Measurements from ENCODE around the gene MACROD2. TPM values are rescaled to one million over a fixed set of nuclear protein-coding genes. Genes with fewer than 3 reads are reported as not detected.
"Not testable (repeated sequence)": the region's sequence is repeated elsewhere in the genome, so short reads cannot be mapped to it uniquely, and the experiment has no call there.

The MACROD2 gene
- total RNA-seq, 1 experiment from 2014 or later, result 1.5 TPM

- no peaks in the 10 kb centered on the region for H3K27me3 ChIP-seq (ENCODE audit: control insufficient read depth, insufficient read depth, low read length)
- H3K4me3 ChIP-seq (ENCODE audit: insufficient read depth, low read depth, low read length), result no peak overlapping the region
- DNase-seq, result no peak
Measured at GRCh38 chr20:14918976-14919375, 923.7 kb downstream of the MACROD2 start.

GRCh38 chr20:14919501-14920081, 924.3 kb downstream of the MACROD2 start:
- H3K36me3 ChIP-seq (replicated peaks; ENCODE audit: control insufficient read depth, insufficient read depth, low read length), result no peaks in the 10 kb centered on the region
- peak; percentile 78 for DNase-seq
- H3K27me3 ChIP-seq (ENCODE audit: control insufficient read depth, insufficient read depth, low read length), result no peaks in the 10 kb centered on the region
- H3K4me3 ChIP-seq (ENCODE audit: insufficient read depth, low read depth, low read length), result no peak overlapping the region

More at GRCh38 chr20:14918976-14919375, 923.7 kb downstream of the MACROD2 start:
- H3K36me3 ChIP-seq (replicated peaks; ENCODE audit: control insufficient read depth, insufficient read depth, low read length), result no peaks in the 10 kb centered on the region

DNA sequence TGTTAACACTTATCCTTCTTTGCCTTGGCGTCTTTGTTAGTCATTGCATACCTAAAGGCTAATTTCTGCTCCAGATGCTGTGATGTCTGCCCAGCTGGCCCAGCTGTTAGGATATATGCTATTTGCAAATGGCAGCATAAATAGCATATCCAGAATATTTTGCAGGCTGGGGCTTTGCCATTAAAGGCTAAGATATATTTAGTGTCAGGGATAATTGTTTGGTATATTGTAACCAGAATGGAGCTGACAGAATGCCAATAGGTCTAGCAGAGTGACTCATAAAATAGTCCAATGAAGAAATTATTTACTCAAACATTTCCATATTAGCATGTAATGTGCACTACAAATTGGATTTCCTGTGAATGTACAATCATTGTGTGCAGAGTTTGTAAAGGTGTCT, 926.2 kb downstream of the MACROD2 start:
- Histone ChIP-seq H3K27me3 (ENCODE audit: control insufficient read depth, insufficient read depth, low read length) (no peaks in the 10 kb centered on the region), H3K36me3 (replicated peaks; ENCODE audit: control insufficient read depth, insufficient read depth, low read length) (no peaks in the 10 kb centered on the region), H3K4me3 (ENCODE audit: insufficient read depth, low read depth, low read length) (no peak overlapping the region)
- no peak for DNase-seq

DNA sequence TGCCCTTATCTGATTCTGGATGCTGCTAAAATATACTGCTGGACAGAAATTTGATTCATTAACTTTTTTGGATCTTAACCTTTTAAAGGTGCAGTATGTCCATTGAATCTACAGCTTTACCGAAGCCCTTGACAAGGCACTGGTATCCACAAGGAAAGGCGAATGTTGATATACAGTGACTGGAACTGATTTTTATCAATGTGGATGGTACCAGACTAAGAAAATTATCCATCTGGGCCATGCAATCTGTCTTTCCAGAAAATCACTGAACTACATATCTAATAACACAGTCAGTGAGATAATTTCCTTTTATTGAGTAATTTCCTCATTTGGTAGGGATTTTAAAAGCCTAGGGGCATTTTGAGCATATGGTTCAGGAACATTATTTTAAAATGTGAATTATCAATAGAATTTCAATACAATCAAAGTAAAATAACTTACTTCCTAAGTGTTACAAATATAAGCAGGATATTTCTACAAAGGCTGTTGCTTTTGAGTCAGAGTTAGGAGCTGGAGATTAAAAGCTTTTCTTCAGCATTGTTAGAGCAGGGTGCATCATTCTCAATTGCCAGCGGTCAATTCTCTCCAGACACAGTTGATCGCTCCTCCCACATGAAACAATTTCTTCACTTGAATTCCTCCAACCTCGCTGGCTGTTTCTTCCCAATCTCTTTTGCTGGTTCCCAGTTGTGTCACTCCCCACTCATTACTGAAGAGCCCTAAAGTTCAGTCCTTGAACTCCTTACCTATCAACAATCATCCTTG, 927.4 kb downstream of the MACROD2 start:
- H3K36me3 ChIP-seq (replicated peaks; ENCODE audit: control insufficient read depth, insufficient read depth, low read length), result no peaks in the 10 kb centered on the region
- H3K4me3 ChIP-seq (ENCODE audit: insufficient read depth, low read depth, low read length), result no peak overlapping the region
- DNase-seq, result no peak
- H3K27me3 ChIP-seq (ENCODE audit: control insufficient read depth, insufficient read depth, low read length), result no peaks in the 10 kb centered on the region

- no peak for DNase-seq
- Histone ChIP-seq H3K36me3 (replicated peaks; ENCODE audit: control insufficient read depth, insufficient read depth, low read length) (no peaks in the 10 kb centered on the region), H3K4me3 (ENCODE audit: insufficient read depth, low read depth, low read length) (no peak overlapping the region), H3K27me3 (ENCODE audit: control insufficient read depth, insufficient read depth, low read length) (no peaks in the 10 kb centered on the region)
Measured at GRCh38 chr20:14924433-14924832, 929.1 kb downstream of the MACROD2 start.

DNA sequence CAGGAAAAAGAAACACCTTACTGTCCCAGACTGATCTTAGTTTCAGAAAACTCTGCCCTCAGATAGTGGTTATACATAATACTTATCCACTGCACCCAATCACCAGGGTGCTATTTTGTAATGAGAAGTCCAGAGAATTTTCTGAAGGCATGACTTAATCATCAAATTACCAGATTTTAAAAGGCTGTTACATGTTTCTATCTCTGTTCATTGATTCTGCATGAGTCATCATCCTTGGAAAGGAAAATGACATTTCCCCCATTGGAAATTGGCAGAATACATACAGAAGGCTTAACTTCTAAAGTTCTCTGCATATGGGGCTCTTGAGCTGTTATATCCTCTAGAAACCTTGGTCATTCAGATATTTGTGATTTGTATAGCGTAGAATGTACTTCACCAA, 930.0 kb downstream of the MACROD2 start:
- no peaks in the 10 kb centered on the region for H3K27me3 ChIP-seq (ENCODE audit: control insufficient read depth, insufficient read depth, low read length)
- H3K36me3 ChIP-seq (replicated peaks; ENCODE audit: control insufficient read depth, insufficient read depth, low read length), result no peaks in the 10 kb centered on the region
- no peak for DNase-seq
- no peak overlapping the region for H3K4me3 ChIP-seq (ENCODE audit: insufficient read depth, low read depth, low read length)

GRCh38 chr20:14926436-14926835, 931.1 kb downstream of the MACROD2 start:
- not testable (repeated sequence) for DNase-seq; H3K36me3 ChIP-seq (replicated peaks; ENCODE audit: control insufficient read depth, insufficient read depth, low read length); H3K4me3 ChIP-seq (ENCODE audit: insufficient read depth, low read depth, low read length); H3K27me3 ChIP-seq (ENCODE audit: control insufficient read depth, insufficient read depth, low read length)

DNA sequence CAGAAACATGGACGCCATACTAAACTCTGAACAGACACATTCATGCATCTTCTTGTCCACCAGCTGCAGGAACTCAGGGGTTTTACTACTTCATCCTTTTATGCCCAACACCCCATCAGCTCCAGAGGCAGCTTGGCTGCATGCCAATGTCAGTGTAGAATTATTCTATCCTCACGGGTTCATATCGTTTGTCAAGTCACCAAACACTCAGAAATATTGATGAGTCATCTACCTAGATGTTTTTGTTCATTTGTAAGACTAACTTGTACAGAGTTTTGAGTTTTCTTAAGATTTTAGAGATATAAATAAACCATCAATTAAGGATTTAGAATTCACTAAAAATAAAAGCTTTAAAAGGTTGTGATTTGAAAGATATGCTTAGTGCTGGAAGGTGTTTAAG, 932.8 kb downstream of the MACROD2 start:
- Histone ChIP-seq H3K27me3 (ENCODE audit: control insufficient read depth, insufficient read depth, low read length) (no peaks in the 10 kb centered on the region), H3K4me3 (ENCODE audit: insufficient read depth, low read depth, low read length) (no peak overlapping the region), H3K36me3 (replicated peaks; ENCODE audit: control insufficient read depth, insufficient read depth, low read length) (no peaks in the 10 kb centered on the region)
- DNase-seq, result no peak

GRCh38 chr20:14929388-14929787, 934.1 kb downstream of the MACROD2 start:
- no peaks in the 10 kb centered on the region for H3K27me3 ChIP-seq (ENCODE audit: control insufficient read depth, insufficient read depth, low read length)
- H3K4me3 ChIP-seq (ENCODE audit: insufficient read depth, low read depth, low read length), result no peak overlapping the region
- no peaks in the 10 kb centered on the region for H3K36me3 ChIP-seq (replicated peaks; ENCODE audit: control insufficient read depth, insufficient read depth, low read length)
- no peak for DNase-seq

DNA sequence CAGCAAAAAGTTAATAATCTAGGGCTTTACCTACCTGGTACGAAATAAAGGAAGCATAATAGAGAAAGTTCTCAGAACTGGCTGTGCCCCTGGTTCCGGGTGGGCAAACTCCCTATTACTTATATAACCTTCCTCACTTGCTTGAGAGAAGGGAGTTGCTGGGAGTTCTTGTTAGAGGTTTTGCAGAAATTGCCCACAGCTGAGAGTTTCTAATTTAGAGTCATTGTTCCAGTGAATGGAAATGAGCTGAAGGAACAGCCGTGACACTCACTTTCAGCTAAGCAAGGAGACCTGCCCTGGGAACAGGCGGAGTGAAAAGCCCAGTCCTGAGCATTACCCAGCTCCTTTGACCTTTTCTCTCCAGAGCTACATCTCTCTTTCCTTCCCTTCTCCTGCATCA, 936.7 kb downstream of the MACROD2 start:
- Histone ChIP-seq H3K27me3 (ENCODE audit: control insufficient read depth, insufficient read depth, low read length) (no peaks in the 10 kb centered on the region), H3K4me3 (ENCODE audit: insufficient read depth, low read depth, low read length) (no peak overlapping the region), H3K36me3 (replicated peaks; ENCODE audit: control insufficient read depth, insufficient read depth, low read length) (no peaks in the 10 kb centered on the region)
- no peak for DNase-seq

DNA sequence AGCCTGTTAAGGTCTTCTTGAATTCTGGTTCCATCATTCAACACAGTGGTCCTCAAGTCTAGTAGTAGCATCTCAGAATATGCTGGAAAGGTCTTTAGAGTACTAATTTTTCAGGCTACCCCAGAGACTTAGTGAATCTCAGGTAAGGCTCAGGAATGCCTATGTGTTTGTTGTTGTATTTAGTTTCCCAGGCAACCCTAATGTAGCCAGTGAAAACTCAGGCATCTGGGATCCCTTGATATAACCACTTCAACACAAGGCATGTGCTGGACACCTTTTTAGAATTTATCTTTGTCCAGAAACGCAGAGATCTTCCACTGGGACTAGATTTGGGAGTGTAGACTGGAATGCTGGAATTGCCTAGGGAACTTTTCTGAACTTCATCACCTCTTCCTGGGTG, 940.0 kb downstream of the MACROD2 start:
- no peaks in the 10 kb centered on the region for H3K36me3 ChIP-seq (replicated peaks; ENCODE audit: control insufficient read depth, insufficient read depth, low read length)
- DNase-seq, result no peak
- no peaks in the 10 kb centered on the region for H3K27me3 ChIP-seq (ENCODE audit: control insufficient read depth, insufficient read depth, low read length)
- no peak overlapping the region for H3K4me3 ChIP-seq (ENCODE audit: insufficient read depth, low read depth, low read length)

DNA sequence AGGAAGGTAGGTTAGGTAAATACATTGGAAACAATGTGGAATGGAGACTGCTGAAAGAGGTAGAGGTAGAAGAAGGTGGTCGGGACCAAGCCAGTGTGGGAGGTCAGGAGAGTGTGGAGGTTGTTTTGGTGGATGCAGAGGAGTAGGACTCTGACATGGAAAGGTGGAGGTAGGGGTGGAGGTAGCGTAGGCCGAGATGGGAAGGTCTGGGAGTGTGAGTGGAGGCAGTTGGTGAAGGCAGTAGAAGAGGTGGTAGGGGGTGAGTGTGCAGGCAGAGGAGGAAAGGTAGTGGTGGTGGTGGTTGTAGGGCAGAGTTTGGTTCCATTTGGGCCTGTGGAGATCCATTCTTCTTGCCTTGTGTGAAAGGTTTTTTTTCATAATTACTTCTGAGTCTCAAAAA, 941.7 kb downstream of the MACROD2 start:
- no peak for DNase-seq
- Histone ChIP-seq H3K36me3 (replicated peaks; ENCODE audit: control insufficient read depth, insufficient read depth, low read length) (no peaks in the 10 kb centered on the region), H3K4me3 (ENCODE audit: insufficient read depth, low read depth, low read length) (no peak overlapping the region), H3K27me3 (ENCODE audit: control insufficient read depth, insufficient read depth, low read length) (no peaks in the 10 kb centered on the region)

GRCh38 chr20:14937846-14938245, 942.5 kb downstream of the MACROD2 start:
- no peak for DNase-seq
- Histone ChIP-seq H3K36me3 (replicated peaks; ENCODE audit: control insufficient read depth, insufficient read depth, low read length) (no peaks in the 10 kb centered on the region), H3K27me3 (ENCODE audit: control insufficient read depth, insufficient read depth, low read length) (no peaks in the 10 kb centered on the region), H3K4me3 (ENCODE audit: insufficient read depth, low read depth, low read length) (no peak overlapping the region)

GRCh38 chr20:14947536-14947935, 952.2 kb downstream of the MACROD2 start:
- no peak overlapping the region for H3K4me3 ChIP-seq (ENCODE audit: insufficient read depth, low read depth, low read length)
- no peaks in the 10 kb centered on the region for H3K36me3 ChIP-seq (replicated peaks; ENCODE audit: control insufficient read depth, insufficient read depth, low read length)
- H3K27me3 ChIP-seq (ENCODE audit: control insufficient read depth, insufficient read depth, low read length), result no peaks in the 10 kb centered on the region
- DNase-seq, result no peak

- Histone ChIP-seq H3K36me3 (replicated peaks; ENCODE audit: control insufficient read depth, insufficient read depth, low read length) (no peaks in the 10 kb centered on the region), H3K27me3 (ENCODE audit: control insufficient read depth, insufficient read depth, low read length) (no peaks in the 10 kb centered on the region), H3K4me3 (ENCODE audit: insufficient read depth, low read depth, low read length) (no peak overlapping the region)
- DNase-seq, result no peak
Measured at GRCh38 chr20:14947946-14948345, 952.6 kb downstream of the MACROD2 start.

All from H7 (cell line).